HG03460 (cell line): Measurements from ENCODE around the gene GRPEL1.

Experiments
- ATAC-seq: cut with Tn5 transposase; IDR thresholded peaks from one replicate; pipeline ENCODE4 v1.9.1; 2021; ENCODE audit not compliant: unreplicated experiment

Gene GRPEL1

GRCh38 chr4:7045961-7046921 is 21.6 kb downstream of the GRPEL1 start:
- ATAC-seq, result no peak

- ATAC-seq, result no peak
These were observed 22.3 kb downstream of the GRPEL1 start for GRCh38 chr4:7045553-7045952.

- ATAC-seq, result no peak
These were observed 23.5 kb downstream of the GRPEL1 start for GRCh38 chr4:7044137-7044930.

- ATAC-seq, result peak; percentile 19
These were observed 24.4 kb downstream of the GRPEL1 start, which contains the start of gene TADA2B for GRCh38 chr4:7043284-7044136. Gene TADA2B (plus strand): TSS chr4:7043372. CDS start chr4:7043580, 208 bp downstream.

GRCh38 chr4:7042503-7043283 is 25.2 kb downstream of the GRPEL1 start:
- peak; percentile 71 for ATAC-seq

- ATAC-seq, result no peak
These were observed 25.9 kb downstream of the GRPEL1 start for GRCh38 chr4:7041801-7042502.

GRCh38 chr4:7041246-7041645 is 26.6 kb downstream of the GRPEL1 start:
- no peak for ATAC-seq

GRCh38 chr4:7040765-7041164 is 27.1 kb downstream of the GRPEL1 start:
- ATAC-seq, result no peak

GRCh38 chr4:7037425-7037824 is 30.4 kb downstream of the GRPEL1 start:
- ATAC-seq, result no peak

- ATAC-seq, result no peak
These were observed 33.4 kb downstream of the GRPEL1 start for GRCh38 chr4:7034262-7035081.

- ATAC-seq, result no peak
These were observed 35.3 kb downstream of the GRPEL1 start for GRCh38 chr4:7032596-7032995.

GRCh38 chr4:7031558-7032449 is 36.1 kb downstream of the GRPEL1 start:
- ATAC-seq, result no peak

- no peak for ATAC-seq
These were observed 37.0 kb downstream of the GRPEL1 start for GRCh38 chr4:7030856-7031255.

GRCh38 chr4:7029921-7030320 is 37.9 kb downstream of the GRPEL1 start:
- ATAC-seq, result no peak

- no peak for ATAC-seq
These were observed 38.7 kb downstream of the GRPEL1 start for GRCh38 chr4:7029212-7029611.

GRCh38 chr4:7027913-7028312 is 40.0 kb downstream of the GRPEL1 start:
- ATAC-seq, result no peak

- ATAC-seq, result no peak
These were observed 40.6 kb downstream of the GRPEL1 start for GRCh38 chr4:7027284-7027683.

- ATAC-seq, result no peak
These were observed 41.8 kb downstream of the GRPEL1 start for GRCh38 chr4:7026107-7026506.
